ENCODE data around the gene AKT3. TPM values are rescaled to one million over a fixed set of nuclear protein-coding genes. Genes with fewer than 3 reads are reported as not detected.
A peak's percentile ranks its signal among the peaks of the same experiment; 100 is the strongest.
"Not testable (repeated sequence)": the region's sequence is repeated elsewhere in the genome, so short reads cannot be mapped to it uniquely, and the experiment has no call there.

The AKT3 gene
- total and polyA plus RNA-seq, 3 experiments from 2014 or later: 4.3 to 49.6 (median 47.3) TPM

GRCh38 chr1:243672539-243673074 lies 177.4 kb downstream of the AKT3 start:
- Mint-ChIP-seq H3K27me3 (peaks cover 0 to 1% of the 10 kb centered on the region in 2 donors), H3K4me3 (no peak overlapping the region), H3K9me3 (no peaks in the 10 kb centered on the region), H3K4me1 (peaks cover 32 to 60% (median 58%) of the 10 kb centered on the region in 3 donors), H3K27ac (peak overlapping the region in 1 of 8 donors; percentile 4), H3K36me3 (peaks cover 21 to 41% (median 24%) of the 10 kb centered on the region in 3 donors)
- Histone ChIP-seq H3K27me3 (ENCODE audit: insufficient read depth, low read length, poor library complexity, severe bottlenecking) (no peaks in the 10 kb centered on the region), H3K27ac (ENCODE audit: low read depth, low read length) (no peak overlapping the region), H3K36me3 (ENCODE audit: insufficient read depth, low read length) (no peaks in the 10 kb centered on the region), H3K9me3 (ENCODE audit: low read length) (no peaks in the 10 kb centered on the region), H3K4me3 (ENCODE audit: low read length) (no peak overlapping the region), H3K4me1 (ENCODE audit: insufficient read depth, low read length) (no peaks in the 10 kb centered on the region)
- POLR2A ChIA-PET: no interaction called here
- CTCF ChIA-PET: no interaction called here
- no peak for DNase-seq

GRCh38 chr1:243667591-243667990 lies 182.5 kb downstream of the AKT3 start:
- no peak for DNase-seq
- H3K4me1 ChIP-seq (ENCODE audit: insufficient read depth, low read length): no peaks in the 10 kb centered on the region
- H3K4me1 Mint-ChIP-seq: peaks cover 18 to 41% (median 37%) of the 10 kb centered on the region in 3 donors
- H3K27me3 Mint-ChIP-seq: peaks cover 0 to 1% of the 10 kb centered on the region in 2 donors
- H3K36me3 ChIP-seq (ENCODE audit: insufficient read depth, low read length): no peaks in the 10 kb centered on the region
- no peaks in the 10 kb centered on the region for H3K9me3 Mint-ChIP-seq
- peak overlapping the region in 3 of 8 donors; percentile 7 to 25 (median 14) for H3K27ac Mint-ChIP-seq
- H3K27me3 ChIP-seq (ENCODE audit: insufficient read depth, low read length, poor library complexity, severe bottlenecking): no peaks in the 10 kb centered on the region
- no peaks in the 10 kb centered on the region for H3K9me3 ChIP-seq (ENCODE audit: low read length)
- H3K4me3 Mint-ChIP-seq: no peak overlapping the region
- no peak overlapping the region for H3K27ac ChIP-seq (ENCODE audit: low read depth, low read length)
- POLR2A ChIA-PET: no interaction called here
- no peak overlapping the region for H3K4me3 ChIP-seq (ENCODE audit: low read length)
- H3K36me3 Mint-ChIP-seq: peaks cover 14 to 44% (median 37%) of the 10 kb centered on the region in 3 donors
- CTCF ChIA-PET: no interaction called here

GRCh38 chr1:243667133-243667532 lies 182.9 kb downstream of the AKT3 start:
- POLR2A ChIA-PET: no interaction called here
- peaks cover 18 to 37% (median 33%) of the 10 kb centered on the region in 3 donors for H3K4me1 Mint-ChIP-seq
- H3K4me3 Mint-ChIP-seq: no peak overlapping the region
- CTCF ChIA-PET: no interaction called here
- no peaks in the 10 kb centered on the region for H3K9me3 Mint-ChIP-seq
- H3K27me3 Mint-ChIP-seq: peaks cover 0 to 1% of the 10 kb centered on the region in 2 donors
- DNase-seq: no peak
- no peaks in the 10 kb centered on the region for H3K27me3 ChIP-seq (ENCODE audit: insufficient read depth, low read length, poor library complexity, severe bottlenecking)
- no peaks in the 10 kb centered on the region for H3K36me3 ChIP-seq (ENCODE audit: insufficient read depth, low read length)
- peaks cover 14 to 40% (median 37%) of the 10 kb centered on the region in 3 donors for H3K36me3 Mint-ChIP-seq
- no peaks in the 10 kb centered on the region for H3K4me1 ChIP-seq (ENCODE audit: insufficient read depth, low read length)
- no peak overlapping the region for H3K4me3 ChIP-seq (ENCODE audit: low read length)
- no peaks in the 10 kb centered on the region for H3K9me3 ChIP-seq (ENCODE audit: low read length)
- H3K27ac ChIP-seq (ENCODE audit: low read depth, low read length): no peak overlapping the region
- peak overlapping the region in 3 of 8 donors; percentile 15 to 75 (median 25) for H3K27ac Mint-ChIP-seq

GRCh38 chr1:243663651-243664050 lies 186.4 kb downstream of the AKT3 start:
- no peak overlapping the region for H3K27ac ChIP-seq (ENCODE audit: low read depth, low read length)
- POLR2A ChIA-PET: no interaction called here
- Mint-ChIP-seq H3K27me3 (no peaks in the 10 kb centered on the region), H3K4me1 (peaks cover 13 to 31% (median 24%) of the 10 kb centered on the region in 3 donors), H3K9me3 (peaks cover 0 to 2% (median 0%) of the 10 kb centered on the region in 5 donors), H3K36me3 (peaks cover 20 to 45% (median 43%) of the 10 kb centered on the region in 3 donors), H3K27ac (no peak overlapping the region), H3K4me3 (no peak overlapping the region)
- no peak overlapping the region for H3K4me3 ChIP-seq (ENCODE audit: low read length)
- no peaks in the 10 kb centered on the region for H3K36me3 ChIP-seq (ENCODE audit: insufficient read depth, low read length)
- no peaks in the 10 kb centered on the region for H3K9me3 ChIP-seq (ENCODE audit: low read length)
- CTCF ChIA-PET: no interaction called here
- no peak for DNase-seq
- H3K27me3 ChIP-seq (ENCODE audit: insufficient read depth, low read length, poor library complexity, severe bottlenecking): no peaks in the 10 kb centered on the region
- H3K4me1 ChIP-seq (ENCODE audit: insufficient read depth, low read length): no peaks in the 10 kb centered on the region

- H3K27me3 ChIP-seq (ENCODE audit: insufficient read depth, low read length, poor library complexity, severe bottlenecking); CTCF ChIA-PET; H3K9me3 ChIP-seq (ENCODE audit: low read length); H3K4me1 ChIP-seq (ENCODE audit: insufficient read depth, low read length); H3K9me3 Mint-ChIP-seq; H3K4me3 Mint-ChIP-seq; DNase-seq; H3K36me3 ChIP-seq (ENCODE audit: insufficient read depth, low read length); H3K4me3 ChIP-seq (ENCODE audit: low read length); H3K27me3 Mint-ChIP-seq; H3K27ac Mint-ChIP-seq; H3K27ac ChIP-seq (ENCODE audit: low read depth, low read length); POLR2A ChIA-PET: not testable (repeated sequence)
- H3K36me3 Mint-ChIP-seq: peaks cover 19 to 51% (median 47%) of the 10 kb centered on the region in 3 donors
- peaks cover 10 to 32% (median 20%) of the 10 kb centered on the region in 3 donors for H3K4me1 Mint-ChIP-seq
Observed at GRCh38 chr1:243662169-243662568, 187.9 kb downstream of the AKT3 start.

GRCh38 chr1:243658594-243659105 lies 191.4 kb downstream of the AKT3 start:
- Mint-ChIP-seq H3K4me3 (no peak overlapping the region), H3K36me3 (peaks cover 10 to 44% (median 33%) of the 10 kb centered on the region in 3 donors), H3K4me1 (peaks cover 8 to 29% (median 20%) of the 10 kb centered on the region in 3 donors), H3K27me3 (no peaks in the 10 kb centered on the region), H3K27ac (no peak overlapping the region), H3K9me3 (peaks cover 0 to 2% (median 0%) of the 10 kb centered on the region in 5 donors)
- no peak for DNase-seq
- Histone ChIP-seq H3K4me1 (ENCODE audit: insufficient read depth, low read length) (no peaks in the 10 kb centered on the region), H3K27ac (ENCODE audit: low read depth, low read length) (no peak overlapping the region), H3K4me3 (ENCODE audit: low read length) (no peak overlapping the region), H3K9me3 (ENCODE audit: low read length) (no peaks in the 10 kb centered on the region), H3K27me3 (ENCODE audit: insufficient read depth, low read length, poor library complexity, severe bottlenecking) (no peaks in the 10 kb centered on the region), H3K36me3 (ENCODE audit: insufficient read depth, low read length) (no peaks in the 10 kb centered on the region)
- ChIA-PET POLR2A (no interaction called here), CTCF (no interaction called here)

- DNase-seq: no peak
- no peaks in the 10 kb centered on the region for H3K27me3 Mint-ChIP-seq
- no peak overlapping the region for H3K27ac Mint-ChIP-seq
- H3K9me3 Mint-ChIP-seq: peaks cover 0 to 2% (median 1%) of the 10 kb centered on the region in 5 donors
- Histone ChIP-seq H3K27me3 (ENCODE audit: insufficient read depth, low read length, poor library complexity, severe bottlenecking) (no peaks in the 10 kb centered on the region), H3K4me3 (ENCODE audit: low read length) (no peak overlapping the region), H3K9me3 (ENCODE audit: low read length) (no peaks in the 10 kb centered on the region), H3K27ac (ENCODE audit: low read depth, low read length) (no peak overlapping the region), H3K36me3 (ENCODE audit: insufficient read depth, low read length) (no peaks in the 10 kb centered on the region), H3K4me1 (ENCODE audit: insufficient read depth, low read length) (no peaks in the 10 kb centered on the region)
- ChIA-PET POLR2A (no interaction called here), CTCF (no interaction called here)
- peaks cover 9 to 28% (median 22%) of the 10 kb centered on the region in 3 donors for H3K4me1 Mint-ChIP-seq
- H3K4me3 Mint-ChIP-seq: no peak overlapping the region
- H3K36me3 Mint-ChIP-seq: peaks cover 12 to 41% (median 33%) of the 10 kb centered on the region in 3 donors
Observed at GRCh38 chr1:243657793-243658192, 192.2 kb downstream of the AKT3 start.

- H3K27me3 Mint-ChIP-seq; H3K36me3 ChIP-seq (ENCODE audit: insufficient read depth, low read length); CTCF ChIA-PET; POLR2A ChIA-PET; H3K4me1 Mint-ChIP-seq; H3K4me3 ChIP-seq (ENCODE audit: low read length); H3K9me3 ChIP-seq (ENCODE audit: low read length); H3K4me1 ChIP-seq (ENCODE audit: insufficient read depth, low read length); H3K27me3 ChIP-seq (ENCODE audit: insufficient read depth, low read length, poor library complexity, severe bottlenecking); DNase-seq; H3K4me3 Mint-ChIP-seq; H3K27ac ChIP-seq (ENCODE audit: low read depth, low read length): not testable (repeated sequence)
- peaks cover 0 to 13% (median 4%) of the 10 kb centered on the region in 5 donors for H3K9me3 Mint-ChIP-seq
- H3K27ac Mint-ChIP-seq: peak overlapping the region in 1 of 8 donors; percentile 34
- H3K36me3 Mint-ChIP-seq: peaks cover 21 to 55% (median 47%) of the 10 kb centered on the region in 3 donors
Observed at GRCh38 chr1:243649530-243649929, 200.5 kb downstream of the AKT3 start.

Measured in CD8-positive, alpha-beta memory T cell (primary cell).